Endothelial cell of umbilical vein (primary cell): ENCODE data around the gene TAF13. TPM values are rescaled to one million over a fixed set of nuclear protein-coding genes. Genes with fewer than 3 reads are reported as not detected.

ENCODE experiments used
- BruUV-seq: library from RNA; stranded (reverse); fragments of 400-500 nt; replicated peaks from 2 replicates; lab custom pipeline; 2021; lab: Mats Ljungman, UMichigan
- CTCF ChIA-PET: fragments of 300-600, 350-600 bp; sonication (Branson Sonifier 250); formaldehyde crosslinking; loops from one replicate; lab custom pipeline; 2021; ENCODE audit warnings: antibody characterized with exemption, inconsistent platforms; lab: Charles Lee
- POLR2A ChIA-PET: fragments of 300-600, 350-600 bp; sonication (Branson Sonifier 250); formaldehyde crosslinking; loops from one replicate; lab custom pipeline; 2021; ENCODE audit warnings: antibody characterized with exemption, inconsistent platforms; lab: Charles Lee
- DNase-seq: peaks from one replicate; pipeline ENCODE4 v3.0.0-alpha.2; 2011; ENCODE audit warnings: low read depth, low spot score
- FAIRE-seq: peaks from 2 replicates; lab custom pipeline; 2011; peaks lifted over from hg19 to GRCh38; lab: Jason Lieb, UNC
- H2AFZ ChIP-seq: 2 replicates; pipeline ENCODE4 v1.6.0; 2012; ENCODE audit warnings: low read depth, low read length, control low read depth, inconsistent platforms
- H3K27ac ChIP-seq: 2 replicates; pipeline ENCODE4 v1.5.1; 2011; ENCODE audit warnings: low read depth, mild to moderate bottlenecking, control low read depth, low read length, moderate library complexity; ENCODE audit not compliant: insufficient read depth
- H3K27me3 ChIP-seq, 2 experiments: 2 replicates each; pipeline versions ENCODE4 v1.6.0 to v1.6.1; 2011; ENCODE audit warnings: low read length in 2 of 2, mixed read lengths in 1 of 2; ENCODE audit not compliant: control insufficient read depth in 2 of 2, insufficient read depth in 2 of 2
- H3K36me3 ChIP-seq, 2 experiments: 2 replicates in 1 of 2; 3 replicates in 1 of 2; pipeline ENCODE4 v1.5.1; 2011; ENCODE audit warnings: low read length in 2 of 2, mild to moderate bottlenecking in 1 of 2, moderate library complexity in 1 of 2; ENCODE audit not compliant: control insufficient read depth in 2 of 2, insufficient read depth in 2 of 2; ENCODE audit errors: extremely low read depth in 1 of 2
- H3K4me1 ChIP-seq: 3 replicates; pipeline ENCODE4 v1.5.1; 2011; ENCODE audit warnings: mild to moderate bottlenecking, low read length; ENCODE audit not compliant: control insufficient read depth, insufficient read depth; ENCODE audit errors: extremely low read depth
- H3K4me2 ChIP-seq: 2 replicates; pipeline ENCODE4 v1.6.1; 2011; ENCODE audit warnings: low read length, control low read depth, mixed read lengths; ENCODE audit not compliant: insufficient read depth
- H3K4me3 ChIP-seq, 3 experiments: fragments of 200-600 bp in 1 of 3; sonication (generic), shearing (Covaris generic) in 1 of 3; replicated peaks in 1 of 3; 2 replicates each; pipeline ENCODE4 v1.5.1; 2011 to 2016; ENCODE audit warnings: control low read depth in 3 of 3, low read length in 3 of 3, mild to moderate bottlenecking in 2 of 3, inconsistent platforms in 1 of 3, low read depth in 1 of 3, moderate library complexity in 1 of 3; ENCODE audit not compliant: insufficient read depth in 1 of 3
- H3K79me2 ChIP-seq: 2 replicates; pipeline ENCODE4 v1.6.0; 2012; ENCODE audit warnings: low read length, inconsistent platforms; ENCODE audit not compliant: control insufficient read depth, insufficient read depth
- H3K9ac ChIP-seq: replicated peaks from 2 replicates; pipeline ENCODE3; 2011; ENCODE audit warnings: low read length, control low read depth; ENCODE audit not compliant: insufficient read depth; ENCODE audit errors: extremely low read depth
- H3K9me1 ChIP-seq: replicated peaks from 3 replicates; pipeline ENCODE4 v1.6.0; 2011; ENCODE audit warnings: mild to moderate bottlenecking, low read length; ENCODE audit not compliant: control insufficient read depth, insufficient read depth; ENCODE audit errors: extremely low read depth
- H3K9me3 ChIP-seq: replicated peaks from 2 replicates; pipeline ENCODE4 v1.5.1; 2012; ENCODE audit warnings: low read length, inconsistent platforms; ENCODE audit not compliant: control insufficient read depth, insufficient read depth
- H4K20me1 ChIP-seq: replicated peaks from 2 replicates; pipeline ENCODE3; 2011; ENCODE audit warnings: mild to moderate bottlenecking, low read length; ENCODE audit not compliant: control insufficient read depth, insufficient read depth; ENCODE audit errors: extremely low read depth
- CTCF ChIP-seq, 2 donors: IDR thresholded peaks; 1 replicate in 1 of 2; 2 replicates in 1 of 2; pipeline ENCODE4 v1.5.1; 2011; ENCODE audit warnings: low read length in 2 of 2, mild to moderate bottlenecking in 2 of 2, moderate library complexity in 2 of 2, control low read depth in 1 of 2, inconsistent platforms in 1 of 2, low read depth in 1 of 2; ENCODE audit not compliant: insufficient read depth in 1 of 2; ENCODE audit errors: extremely low read depth in 1 of 2
- EZH2 ChIP-seq: IDR thresholded peaks from 2 replicates; pipeline ENCODE4 v1.6.1; 2012; ENCODE audit warnings: borderline replicate concordance, low read depth, mild to moderate bottlenecking, moderate library complexity, low read length, inconsistent platforms; ENCODE audit not compliant: severe bottlenecking
- FOS ChIP-seq: IDR thresholded peaks from 2 replicates; pipeline ENCODE4 v1.6.1; 2011; ENCODE audit warnings: mild to moderate bottlenecking, low read length, moderate library complexity, borderline replicate concordance; ENCODE audit not compliant: insufficient read depth
- GATA2 ChIP-seq: IDR thresholded peaks from 2 replicates; pipeline ENCODE4 v1.7.0; 2011; ENCODE audit warnings: low read depth, mild to moderate bottlenecking, moderate library complexity, mixed read lengths, low read length; ENCODE audit not compliant: insufficient read length, insufficient read depth
- JUN ChIP-seq: IDR thresholded peaks from 2 replicates; pipeline ENCODE4 v1.6.1; 2011; ENCODE audit warnings: borderline replicate concordance, low read depth; ENCODE audit not compliant: insufficient read length, insufficient read depth
- MYC ChIP-seq: IDR thresholded peaks from one replicate; pipeline ENCODE4 v1.6.1; 2011; ENCODE audit warnings: mild to moderate bottlenecking, low read depth, low read length
- POLR2A ChIP-seq: IDR thresholded peaks from 2 replicates; pipeline ENCODE4 v1.6.1; 2012; ENCODE audit warnings: low read depth, mild to moderate bottlenecking, control low read depth, low read length
- POLR2AphosphoS5 ChIP-seq: IDR thresholded peaks from 2 replicates; pipeline ENCODE4 v1.6.1; 2012; ENCODE audit warnings: low read depth, mild to moderate bottlenecking, control low read depth, low read length, moderate library complexity; ENCODE audit not compliant: insufficient read depth
- dilution Hi-C: fragments of 300-500 bp; cut with MboI; formaldehyde crosslinking; loops from one replicate; pipeline ENCODE4 v1.15.0; 2019; ENCODE audit warnings: low sequenced_read_pairs; ENCODE audit not compliant: extremely low pct_ligation_motif_present
- intact Hi-C: fragments of 100-400 bp; cut with micrococcal nuclease; formaldehyde crosslinking; loops from one replicate; pipeline ENCODE4 v1.10.0; 2022
- polyA plus RNA-seq, 4 experiments: library from polyadenylated mRNA; depleted of rRNA in 3 of 4; stranded (reverse) in 3 of 4; unstranded in 1 of 4; fragments of >200 nt; gene quantifications; 2 replicates each; pipeline versions ENCODE4 v1.2.1 to v1.2.3, GENCODE V29; 2011 to 2012; ENCODE audit warnings: missing spikeins in 1 of 4
- total RNA-seq: library from RNA; stranded (reverse); gene quantifications from 2 replicates; pipeline ENCODE4 v1.2.3, GENCODE V29; 2021
- TF ChIP-seq, protein P1 (sequence below): IDR thresholded peaks from 2 replicates; pipeline ENCODE4 v1.6.1; 2011; ENCODE audit not compliant: insufficient read depth, insufficient read length

TAF13 gene
- total and polyA plus RNA-seq, 2 donors (not counting 3 experiments of a cell fraction or from before 2014, with no cell fraction given) = 14.8 to 42.3 TPM

- peaks cover 9% of the 10 kb centered on the region for H3K79me2 ChIP-seq
- no peaks in the 10 kb centered on the region for H3K27me3 ChIP-seq
- H3K27ac ChIP-seq = no peak overlapping the region
- no TSS peak for BruUV-seq
- H3K9me1 ChIP-seq = no peaks in the 10 kb centered on the region
- ChIA-PET POLR2A (interaction anchor here (0.7 kb wide), 1 partner anchor 21 kb away, joined by 7 read pairs; no protein-coding TSS in a partner anchor), CTCF (no interaction called here)
- DNase-seq = no peak
- H3K4me1 ChIP-seq = no peaks in the 10 kb centered on the region
- no peak overlapping the region for H3K4me3 ChIP-seq
- H3K4me2 ChIP-seq = no peak overlapping the region
- TF ChIP-seq MYC (no peak), POLR2AphosphoS5 (no peak), JUN (no peak), POLR2A (no peak), GATA2 (no peak), CTCF (IDR thresholded peaks at IDR 0.05; ENCODE audit: extremely low read depth in 1 of 2, insufficient read depth in 1 of 2, low read depth in 1 of 2, low read length in 2 of 2) (no peak), EZH2 (no peak), FOS (no peak)
- TF ChIP-seq, protein P1, sequence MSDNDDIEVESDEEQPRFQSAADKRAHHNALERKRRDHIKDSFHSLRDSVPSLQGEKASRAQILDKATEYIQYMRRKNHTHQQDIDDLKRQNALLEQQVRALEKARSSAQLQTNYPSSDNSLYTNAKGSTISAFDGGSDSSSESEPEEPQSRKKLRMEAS = no peak
- H3K9me3 ChIP-seq = no peaks in the 10 kb centered on the region
- FAIRE-seq = no peak
- intact Hi-C loops = no loop called here
- dilution Hi-C loops = no loop called here
- peaks cover 0 to 3% of the 10 kb centered on the region in 2 experiments for H3K36me3 ChIP-seq
- H3K9ac ChIP-seq = no peak overlapping the region
- no peaks in the 10 kb centered on the region for H4K20me1 ChIP-seq
- no peak overlapping the region for H2AFZ ChIP-seq
These were observed 10.7 kb downstream of the TAF13 start for GRCh38 chr1:109065137-109065536.
